Astrocyte (in vitro differentiated cells and primary cell): ENCODE measurements around the gene COL26A1. TPM values are rescaled to one million over a fixed set of nuclear protein-coding genes. Genes with fewer than 3 reads are reported as not detected.

Experiments
- DNase-seq: peaks from one replicate; pipeline ENCODE4 v3.0.0-alpha.2; 2010; ENCODE audit warnings: low read depth
- FAIRE-seq: peaks from 2 replicates; lab custom pipeline; 2011; peaks lifted over from hg19 to GRCh38; lab: Jason Lieb, UNC
- H2AFZ ChIP-seq: 2 replicates; pipeline ENCODE4 v1.6.0; 2012; ENCODE audit warnings: low read depth, low read length, inconsistent platforms
- H3K27ac ChIP-seq: 2 replicates; pipeline ENCODE4 v1.5.1; 2011; ENCODE audit warnings: low read depth, low read length, inconsistent platforms
- H3K27me3 ChIP-seq: 2 replicates; pipeline ENCODE4 v1.6.0; 2011; ENCODE audit warnings: low read length, inconsistent platforms; ENCODE audit not compliant: insufficient read depth
- H3K36me3 ChIP-seq: 2 replicates; pipeline ENCODE4 v1.5.1; 2011; ENCODE audit warnings: low read length, inconsistent platforms; ENCODE audit not compliant: insufficient read depth
- H3K4me1 ChIP-seq: 2 replicates; pipeline ENCODE4 v1.5.1; 2011; ENCODE audit warnings: low read length, inconsistent platforms; ENCODE audit not compliant: insufficient read depth
- H3K4me2 ChIP-seq: 2 replicates; pipeline ENCODE4 v1.6.0; 2012; ENCODE audit warnings: low read length, inconsistent platforms
- H3K4me3 ChIP-seq: 2 replicates; pipeline ENCODE4 v1.5.1; 2011; ENCODE audit warnings: low read depth, mild to moderate bottlenecking, low read length, inconsistent platforms; ENCODE audit not compliant: insufficient read depth
- H3K79me2 ChIP-seq: 2 replicates; pipeline ENCODE4 v1.6.0; 2012; ENCODE audit warnings: mild to moderate bottlenecking, low read length, inconsistent platforms; ENCODE audit not compliant: insufficient read depth
- H3K9ac ChIP-seq: 2 replicates; pipeline ENCODE4 v1.6.0; 2012; ENCODE audit warnings: mild to moderate bottlenecking, low read length, inconsistent platforms
- H3K9me3 ChIP-seq: 2 replicates; pipeline ENCODE4 v1.5.1; 2012; ENCODE audit warnings: low read depth, mild to moderate bottlenecking, low read length, inconsistent platforms; ENCODE audit not compliant: insufficient read depth
- H4K20me1 ChIP-seq: 2 replicates; pipeline ENCODE4 v1.6.0; 2012; ENCODE audit warnings: low read length, inconsistent platforms; ENCODE audit not compliant: insufficient read depth
- H3K27ac Mint-ChIP-seq: one replicate; pipeline ENCODE4 v1.8.0; 2021; ENCODE audit warnings: mild to moderate bottlenecking, mixed read lengths; ENCODE audit not compliant: unreplicated experiment
- H3K27me3 Mint-ChIP-seq: one replicate; pipeline ENCODE4 v1.8.0; 2021; ENCODE audit warnings: low read depth, mixed read lengths; ENCODE audit not compliant: unreplicated experiment
- H3K36me3 Mint-ChIP-seq: one replicate; pipeline ENCODE4 v1.8.0; 2021; ENCODE audit warnings: low read depth, mixed read lengths; ENCODE audit not compliant: unreplicated experiment
- H3K4me1 Mint-ChIP-seq: one replicate; pipeline ENCODE4 v1.8.0; 2021; ENCODE audit warnings: low read depth, mixed read lengths; ENCODE audit not compliant: unreplicated experiment
- H3K4me3 Mint-ChIP-seq: one replicate; pipeline ENCODE4 v1.8.0; 2021; ENCODE audit warnings: mild to moderate bottlenecking, moderate library complexity, mixed read lengths; ENCODE audit not compliant: unreplicated experiment
- H3K9me3 Mint-ChIP-seq: one replicate; pipeline ENCODE4 v1.8.0; 2021; ENCODE audit warnings: mild to moderate bottlenecking, mixed read lengths; ENCODE audit not compliant: unreplicated experiment
- CTCF ChIP-seq: IDR thresholded peaks from 2 replicates; pipeline ENCODE4 v1.5.1; 2011; ENCODE audit warnings: low read depth, mild to moderate bottlenecking, inconsistent platforms, low read length, moderate library complexity; ENCODE audit not compliant: insufficient read depth
- EZH2 ChIP-seq: IDR thresholded peaks from 2 replicates; pipeline ENCODE4 v1.6.1; 2012; ENCODE audit warnings: mild to moderate bottlenecking, low read length, inconsistent platforms; ENCODE audit not compliant: insufficient read depth
- total RNA-seq: library from RNA; stranded (reverse); gene quantifications from 2 replicates; pipeline ENCODE4 v1.2.1, GENCODE V29; 2021

COL26A1 gene
- total RNA-seq, 1 donor from 2014 or later = 7.1 TPM

DNA sequence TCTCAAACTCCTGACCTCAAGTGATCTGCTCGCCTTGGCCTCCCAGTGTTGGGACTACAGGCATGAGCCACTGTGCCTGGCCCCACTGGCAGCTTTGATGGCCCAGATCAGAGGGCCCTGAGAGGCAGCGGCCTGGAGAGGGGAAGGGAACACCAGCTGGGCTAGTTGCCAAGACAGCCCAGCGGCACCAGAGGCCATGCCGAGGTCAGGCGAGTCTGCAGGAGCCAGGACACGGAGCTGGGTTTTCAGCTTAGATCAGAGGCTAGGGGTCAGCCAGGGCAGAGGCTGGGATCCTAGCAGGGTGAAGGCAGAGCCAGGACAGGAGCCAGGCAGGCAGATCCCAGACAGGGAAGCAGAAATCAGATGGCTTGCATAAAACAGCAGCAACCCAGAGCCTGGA lies 173.6 kb downstream of the COL26A1 start:
- Histone ChIP-seq H3K4me2 (no peak overlapping the region), H3K4me1 (no peaks in the 10 kb centered on the region), H3K36me3 (no peaks in the 10 kb centered on the region), H3K9ac (no peak overlapping the region), H3K9me3 (peaks cover 3% of the 10 kb centered on the region), H3K27me3 (peaks cover 11% of the 10 kb centered on the region), H3K79me2 (no peaks in the 10 kb centered on the region), H3K4me3 (no peak overlapping the region), H4K20me1 (peaks cover 5% of the 10 kb centered on the region), H2AFZ (no peak overlapping the region), H3K27ac (no peak overlapping the region)
- DNase-seq (no peak), FAIRE-seq (no peak)
- no peak for TF ChIP-seq CTCF
- no peak for TF ChIP-seq EZH2
- no peak overlapping the region for H3K4me3 Mint-ChIP-seq
- H3K36me3 Mint-ChIP-seq = no peaks in the 10 kb centered on the region
- H3K9me3 Mint-ChIP-seq = no peaks in the 10 kb centered on the region
- no peak overlapping the region for H3K27ac Mint-ChIP-seq
- peaks cover 23% of the 10 kb centered on the region for H3K27me3 Mint-ChIP-seq
- no peaks in the 10 kb centered on the region for H3K4me1 Mint-ChIP-seq

DNA sequence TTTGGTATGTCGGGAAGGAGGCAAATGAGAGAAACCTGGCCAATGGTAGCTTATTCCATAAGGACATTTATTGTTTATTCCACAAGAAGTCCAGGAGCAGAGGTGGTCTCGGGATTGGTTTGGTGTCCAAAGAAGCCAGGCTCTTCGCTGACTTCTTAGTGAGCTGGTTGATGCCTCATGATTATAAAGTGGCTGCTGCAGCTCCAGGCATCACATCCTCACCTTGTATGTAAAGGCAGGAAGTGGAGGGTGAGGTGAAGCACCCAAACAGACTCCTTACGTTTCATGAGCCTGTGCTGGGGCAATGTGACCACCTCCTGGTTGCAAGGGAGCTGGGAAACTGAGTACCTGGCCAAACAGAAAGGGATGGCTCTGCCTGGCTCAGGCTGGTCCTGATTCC lies 174.0 kb downstream of the COL26A1 start:
- TF ChIP-seq EZH2 (no peak), CTCF (no peak)
- Histone ChIP-seq H3K9me3 (peaks cover 3% of the 10 kb centered on the region), H3K27me3 (peaks cover 9% of the 10 kb centered on the region), H3K4me2 (no peak overlapping the region), H3K79me2 (no peaks in the 10 kb centered on the region), H4K20me1 (peaks cover 5% of the 10 kb centered on the region), H3K4me3 (no peak overlapping the region), H3K9ac (no peak overlapping the region), H3K36me3 (no peaks in the 10 kb centered on the region), H3K4me1 (no peaks in the 10 kb centered on the region), H2AFZ (no peak overlapping the region), H3K27ac (no peak overlapping the region)
- DNase-seq (no peak), FAIRE-seq (no peak)
- Mint-ChIP-seq H3K27me3 (peaks cover 22% of the 10 kb centered on the region), H3K36me3 (no peaks in the 10 kb centered on the region), H3K27ac (no peak overlapping the region), H3K4me1 (no peaks in the 10 kb centered on the region), H3K4me3 (no peak overlapping the region), H3K9me3 (no peaks in the 10 kb centered on the region)

GRCh38 chr7:101537205-101537604 lies 174.5 kb downstream of the COL26A1 start:
- Histone ChIP-seq H3K4me1 (no peaks in the 10 kb centered on the region), H2AFZ (no peak overlapping the region), H4K20me1 (peaks cover 5% of the 10 kb centered on the region), H3K4me2 (no peak overlapping the region), H3K9me3 (peaks cover 3% of the 10 kb centered on the region), H3K27ac (no peak overlapping the region), H3K4me3 (no peak overlapping the region), H3K27me3 (peaks cover 7% of the 10 kb centered on the region), H3K79me2 (no peaks in the 10 kb centered on the region), H3K9ac (no peak overlapping the region), H3K36me3 (no peaks in the 10 kb centered on the region)
- H3K27ac Mint-ChIP-seq = no peak overlapping the region
- H3K4me1 Mint-ChIP-seq = no peaks in the 10 kb centered on the region
- FAIRE-seq (no peak), DNase-seq (no peak)
- H3K27me3 Mint-ChIP-seq = peaks cover 16% of the 10 kb centered on the region
- no peaks in the 10 kb centered on the region for H3K36me3 Mint-ChIP-seq
- no peak overlapping the region for H3K4me3 Mint-ChIP-seq
- no peaks in the 10 kb centered on the region for H3K9me3 Mint-ChIP-seq
- TF ChIP-seq CTCF (no peak), EZH2 (no peak)
